Immature natural killer cell (primary cell): Measurements from ENCODE around the gene CKAP2. TPM values are rescaled to one million over a fixed set of nuclear protein-coding genes. Genes with fewer than 3 reads are reported as not detected.
"Not testable (repeated sequence)": the region's sequence is repeated elsewhere in the genome, so short reads cannot be mapped to it uniquely, and the experiment has no call there.

Experiments
- DNase-seq, 3 donors: peaks; one replicate each; pipeline ENCODE4 v3.0.0; 2022; ENCODE audit warnings: mixed read lengths in 1 of 3
- H3K27ac Mint-ChIP-seq, 6 donors: one replicate each; pipeline ENCODE4 v1.8.0; 2020; ENCODE audit warnings: mixed read lengths in 6 of 6, mild to moderate bottlenecking in 5 of 6, inconsistent platforms in 4 of 6, moderate library complexity in 3 of 6
- H3K27me3 Mint-ChIP-seq, 3 donors: one replicate each; pipeline ENCODE4 v1.8.0; 2020 to 2021; ENCODE audit warnings: low read depth in 3 of 3, mild to moderate bottlenecking in 3 of 3, mixed read lengths in 3 of 3, moderate library complexity in 3 of 3, inconsistent platforms in 1 of 3
- H3K36me3 Mint-ChIP-seq, 3 donors: one replicate each; pipeline ENCODE4 v1.8.0; 2020; ENCODE audit warnings: mixed read lengths in 3 of 3, inconsistent platforms in 2 of 3, mild to moderate bottlenecking in 2 of 3
- H3K4me1 Mint-ChIP-seq, 2 donors: one replicate each; pipeline ENCODE4 v1.8.0; 2020; ENCODE audit warnings: inconsistent platforms in 2 of 2, mild to moderate bottlenecking in 2 of 2, mixed read lengths in 2 of 2, moderate library complexity in 1 of 2
- H3K4me3 Mint-ChIP-seq, 5 donors: one replicate each; pipeline ENCODE4 v1.8.0; 2020; ENCODE audit warnings: mild to moderate bottlenecking in 5 of 5, mixed read lengths in 5 of 5, inconsistent platforms in 3 of 5, moderate library complexity in 3 of 5
- H3K9me3 Mint-ChIP-seq, 6 donors: one replicate each; pipeline ENCODE4 v1.8.0; 2020; ENCODE audit warnings: mild to moderate bottlenecking in 6 of 6, mixed read lengths in 6 of 6, inconsistent platforms in 4 of 6, moderate library complexity in 3 of 6
- polyA plus RNA-seq, 3 donors: library from polyadenylated mRNA; unstranded; fragments of 300-500 nt; fragmentation: Illumina TruSeq; gene quantifications; one replicate each; pipeline ENCODE4 v1.2.3, GENCODE V29; 2021

Gene CKAP2
- polyA plus RNA-seq, 3 donors from 2014 or later = 3.8 to 7.2 (median 5.0) TPM

- H3K36me3 Mint-ChIP-seq, H3K27ac Mint-ChIP-seq, DNase-seq, H3K4me3 Mint-ChIP-seq, H3K9me3 Mint-ChIP-seq, H3K27me3 Mint-ChIP-seq, H3K4me1 Mint-ChIP-seq: not testable (repeated sequence)
Measured at GRCh38 chr13:52523323-52523722, 68.0 kb downstream of the CKAP2 start.

Other genes with a start within 250 kb of the CKAP2 start
- under 1 TPM in 1 of 3 donors, not detected in 2; 0.08 TPM for gene THSD1, start 49.3 kb upstream of the CKAP2 start, polyA plus RNA-seq
- gene VPS36, start 4.8 kb upstream of the CKAP2 start, polyA plus RNA-seq = 10 to 100 TPM; 33.3 to 53.3 (median 40.5) TPM
- gene HNRNPA1L2, start 187.0 kb downstream of the CKAP2 start, polyA plus RNA-seq = 10 to 100 TPM in 1 of 3 donors, 1 to 10 TPM in 2; 4.0 to 11.6 (median 8.4) TPM
- 10 to 100 TPM; 45.0 to 50.7 (median 49.5) TPM for gene SUGT1, start 197.4 kb downstream of the CKAP2 start, polyA plus RNA-seq